DMS 273 treated with DMSO at 0.1 percent for 48 hours (cell line): Measurements from ENCODE around the gene GGTLC3.
"Not testable (repeated sequence)": the region's sequence is repeated elsewhere in the genome, so short reads cannot be mapped to it uniquely, and the experiment has no call there.

Experiments used
- DNase-seq: peaks from one replicate; lab custom pipeline; 2025; lab: John Stamatoyannopoulos, UW

Gene GGTLC3

DNA sequence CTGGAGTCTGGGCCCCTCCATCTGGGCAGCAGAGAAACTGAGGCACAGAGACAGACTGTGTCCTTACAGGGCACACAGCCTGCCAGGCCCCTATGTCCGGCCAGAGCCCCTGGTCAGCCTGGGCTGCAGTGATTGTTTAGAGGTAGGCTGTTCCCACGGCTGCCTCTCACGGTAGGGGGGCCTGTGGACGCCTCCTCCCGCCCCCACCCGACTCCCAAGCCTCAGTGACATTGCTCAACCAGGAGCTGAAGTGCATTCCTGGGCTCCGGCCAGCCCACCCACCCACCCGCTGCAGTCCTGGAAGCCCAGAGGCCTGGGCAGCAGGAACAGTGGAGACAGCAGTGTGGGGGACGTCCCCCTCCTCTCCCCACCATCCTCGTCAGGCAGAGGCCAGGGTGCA, 4.5 kb downstream of the GGTLC3 start:
- DNase-seq = not testable (repeated sequence)

DNA sequence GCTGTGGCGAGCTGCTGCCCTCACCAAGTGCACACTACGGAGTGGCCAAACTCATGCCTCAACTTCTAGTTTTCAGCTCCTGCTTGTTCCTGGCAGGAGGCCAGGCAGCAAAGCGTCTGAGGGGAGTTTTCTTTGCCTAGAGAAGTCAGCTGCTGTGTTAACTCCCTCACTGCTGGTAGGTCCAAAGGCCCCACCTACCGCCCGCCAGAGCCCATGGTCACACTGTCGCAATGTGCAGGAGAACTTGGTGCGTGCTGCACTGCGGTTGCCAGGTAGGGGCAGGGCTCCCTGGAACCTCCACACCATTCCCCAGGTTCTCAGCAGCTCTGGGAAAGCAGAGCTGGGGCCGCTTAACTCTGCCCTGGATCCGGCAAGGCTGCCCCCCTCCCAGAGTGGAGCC, 5.6 kb downstream of the GGTLC3 start:
- DNase-seq = not testable (repeated sequence)

DNA sequence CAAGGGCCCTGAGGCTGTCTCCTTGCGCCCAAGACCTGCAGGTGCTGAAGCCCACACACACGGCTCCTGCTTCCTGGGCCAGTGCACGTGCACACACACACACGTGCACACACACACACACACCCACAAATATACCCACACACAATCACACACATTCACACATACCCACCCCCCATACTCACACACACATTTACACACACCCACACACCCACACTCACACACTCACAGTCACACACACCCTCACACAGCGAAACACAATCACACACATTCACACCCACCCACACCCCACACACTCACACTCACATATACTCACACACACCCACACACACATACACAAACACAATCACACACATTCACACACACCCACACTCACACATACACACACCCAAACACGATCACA, 6.6 kb downstream of the GGTLC3 start:
- not testable (repeated sequence) for DNase-seq

DNA sequence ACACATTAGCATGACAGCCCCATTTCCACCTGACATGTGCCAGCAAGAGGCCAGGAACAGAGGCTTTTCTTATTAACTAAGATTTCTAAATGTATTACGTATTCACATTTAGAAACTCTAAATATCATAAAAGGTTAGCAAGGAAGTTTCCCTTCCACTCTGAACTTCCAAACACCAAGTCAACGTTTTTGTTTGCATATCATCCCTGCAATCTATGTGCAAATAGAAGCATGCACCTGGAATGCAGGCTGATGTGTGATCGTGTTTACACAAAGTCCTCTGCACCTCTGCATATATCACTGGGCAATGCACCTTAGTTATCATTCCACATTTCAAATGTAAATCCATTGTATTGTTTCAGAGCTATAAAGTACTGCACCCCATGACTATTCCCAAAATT, 21.7 kb downstream of the GGTLC3 start:
- not testable (repeated sequence) for DNase-seq
